Measurements from ENCODE around the gene MAD1L1.
"Not testable (repeated sequence)": the region's sequence is repeated elsewhere in the genome, so short reads cannot be mapped to it uniquely, and the experiment has no call there.

MAD1L1 gene

GRCh38 chr7:1977059-1977875 is 255.5 kb downstream of the MAD1L1 start:
- no CpG with 5 or more reads among the region's 44 CpGs for WGBS (ENCODE audit: extremely low coverage, insufficient coverage, insufficient read length)
- Histone ChIP-seq H2AK5ac (ENCODE audit: low read length) (no peak overlapping the region), H2BK120ac (ENCODE audit: insufficient read depth, low read length, poor library complexity) (no peak overlapping the region), H3K36me3 (ENCODE audit: control insufficient read depth in 1 of 2, insufficient read depth in 2 of 2, low read length in 2 of 2) (peaks cover 18 to 23% of the 10 kb centered on the region in 2 experiments), H3K27me3 (ENCODE audit: insufficient read depth, low read length) (no peaks in the 10 kb centered on the region), H3K4me3 (ENCODE audit: low read depth, low read length) (no peak overlapping the region), H3K4ac (ENCODE audit: low read depth, low read length) (no peak overlapping the region), H4K12ac (ENCODE audit: low read depth, low read length) (no peak overlapping the region), H4K8ac (ENCODE audit: low read depth, low read length) (no peak overlapping the region), H2AFZ (ENCODE audit: insufficient read depth, low read length, poor library complexity) (no peak overlapping the region), H3K79me1 (ENCODE audit: low read length) (no peaks in the 10 kb centered on the region), H3K79me2 (ENCODE audit: control insufficient read depth, insufficient read depth, low read length, poor library complexity) (no peaks in the 10 kb centered on the region), H3K14ac (ENCODE audit: low read length) (no peak overlapping the region), H3K4me1 (ENCODE audit: control insufficient read depth in 1 of 2, insufficient read depth in 2 of 2, low read length in 2 of 2) (no peaks in the 10 kb centered on the region), H4K91ac (ENCODE audit: low read depth, low read length) (no peak overlapping the region), H3K27ac (ENCODE audit: low read depth, low read length) (no peak overlapping the region), H3K4me2 (ENCODE audit: low read length) (no peak overlapping the region), H3K23ac (ENCODE audit: low read length) (no peak overlapping the region), H2BK12ac (ENCODE audit: low read length) (no peak overlapping the region), H3K9me3 (ENCODE audit: insufficient read depth, low read depth, low read length) (peaks cover 18% of the 10 kb centered on the region), H3K18ac (ENCODE audit: low read length) (no peak overlapping the region), H2BK5ac (ENCODE audit: low read depth, low read length, poor library complexity) (no peak overlapping the region), H3K9ac (ENCODE audit: low read length) (no peak overlapping the region)
- no peak for DNase-seq

GRCh38 chr7:1976521-1976920 is 256.2 kb downstream of the MAD1L1 start:
- not testable (repeated sequence) for H3K4me1 ChIP-seq (ENCODE audit: control insufficient read depth in 1 of 2, insufficient read depth in 2 of 2, low read length in 2 of 2); H2BK12ac ChIP-seq (ENCODE audit: low read length); H4K12ac ChIP-seq (ENCODE audit: low read depth, low read length); H3K79me2 ChIP-seq (ENCODE audit: control insufficient read depth, insufficient read depth, low read length, poor library complexity); H3K27ac ChIP-seq (ENCODE audit: low read depth, low read length); H3K18ac ChIP-seq (ENCODE audit: low read length); H4K91ac ChIP-seq (ENCODE audit: low read depth, low read length); H3K4me2 ChIP-seq (ENCODE audit: low read length); DNase-seq; H3K14ac ChIP-seq (ENCODE audit: low read length); H2BK120ac ChIP-seq (ENCODE audit: insufficient read depth, low read length, poor library complexity); H3K4me3 ChIP-seq (ENCODE audit: low read depth, low read length); H2AK5ac ChIP-seq (ENCODE audit: low read length); H3K27me3 ChIP-seq (ENCODE audit: insufficient read depth, low read length); H2AFZ ChIP-seq (ENCODE audit: insufficient read depth, low read length, poor library complexity); H3K23ac ChIP-seq (ENCODE audit: low read length); H2BK5ac ChIP-seq (ENCODE audit: low read depth, low read length, poor library complexity); H3K79me1 ChIP-seq (ENCODE audit: low read length); H3K4ac ChIP-seq (ENCODE audit: low read depth, low read length); H3K9ac ChIP-seq (ENCODE audit: low read length); H4K8ac ChIP-seq (ENCODE audit: low read depth, low read length)
- Histone ChIP-seq H3K36me3 (ENCODE audit: control insufficient read depth in 1 of 2, insufficient read depth in 2 of 2, low read length in 2 of 2) (peaks cover 18 to 23% of the 10 kb centered on the region in 2 experiments), H3K9me3 (ENCODE audit: insufficient read depth, low read depth, low read length) (peaks cover 18% of the 10 kb centered on the region)
- no CpG with 5 or more reads among the region's 8 CpGs for WGBS (ENCODE audit: extremely low coverage, insufficient coverage, insufficient read length)

- Histone ChIP-seq H4K91ac (ENCODE audit: low read depth, low read length) (no peak overlapping the region), H2BK12ac (ENCODE audit: low read length) (no peak overlapping the region), H3K9ac (ENCODE audit: low read length) (no peak overlapping the region), H2BK120ac (ENCODE audit: insufficient read depth, low read length, poor library complexity) (no peak overlapping the region), H3K23ac (ENCODE audit: low read length) (no peak overlapping the region), H3K4me3 (ENCODE audit: low read depth, low read length) (no peak overlapping the region), H3K4me1 (ENCODE audit: control insufficient read depth in 1 of 2, insufficient read depth in 2 of 2, low read length in 2 of 2) (no peaks in the 10 kb centered on the region), H3K36me3 (ENCODE audit: control insufficient read depth in 1 of 2, insufficient read depth in 2 of 2, low read length in 2 of 2) (peaks cover 18 to 23% of the 10 kb centered on the region in 2 experiments), H3K79me1 (ENCODE audit: low read length) (no peaks in the 10 kb centered on the region), H2BK5ac (ENCODE audit: low read depth, low read length, poor library complexity) (no peak overlapping the region), H3K27me3 (ENCODE audit: insufficient read depth, low read length) (no peaks in the 10 kb centered on the region), H4K12ac (ENCODE audit: low read depth, low read length) (no peak overlapping the region), H3K14ac (ENCODE audit: low read length) (no peak overlapping the region), H3K9me3 (ENCODE audit: insufficient read depth, low read depth, low read length) (peaks cover 16% of the 10 kb centered on the region), H3K27ac (ENCODE audit: low read depth, low read length) (no peak overlapping the region), H3K18ac (ENCODE audit: low read length) (no peak overlapping the region), H3K4me2 (ENCODE audit: low read length) (no peak overlapping the region), H3K4ac (ENCODE audit: low read depth, low read length) (no peak overlapping the region), H2AK5ac (ENCODE audit: low read length) (no peak overlapping the region), H3K79me2 (ENCODE audit: control insufficient read depth, insufficient read depth, low read length, poor library complexity) (no peaks in the 10 kb centered on the region), H4K8ac (ENCODE audit: low read depth, low read length) (no peak overlapping the region), H2AFZ (ENCODE audit: insufficient read depth, low read length, poor library complexity) (no peak overlapping the region)
- WGBS (ENCODE audit: extremely low coverage, insufficient coverage, insufficient read length) = no CpG with 5 or more reads among the region's 12 CpGs
- no peak for DNase-seq
These were observed 257.2 kb downstream of the MAD1L1 start for GRCh38 chr7:1975581-1975980.

- Histone ChIP-seq H4K12ac (ENCODE audit: low read depth, low read length) (no peak overlapping the region), H2BK12ac (ENCODE audit: low read length) (no peak overlapping the region), H3K79me1 (ENCODE audit: low read length) (no peaks in the 10 kb centered on the region), H3K9ac (ENCODE audit: low read length) (no peak overlapping the region), H3K27me3 (ENCODE audit: insufficient read depth, low read length) (no peaks in the 10 kb centered on the region), H3K27ac (ENCODE audit: low read depth, low read length) (no peak overlapping the region), H2BK120ac (ENCODE audit: insufficient read depth, low read length, poor library complexity) (no peak overlapping the region), H3K4me1 (ENCODE audit: control insufficient read depth in 1 of 2, insufficient read depth in 2 of 2, low read length in 2 of 2) (no peaks in the 10 kb centered on the region), H3K4me2 (ENCODE audit: low read length) (no peak overlapping the region), H3K36me3 (ENCODE audit: control insufficient read depth in 1 of 2, insufficient read depth in 2 of 2, low read length in 2 of 2) (peaks cover 18 to 23% of the 10 kb centered on the region in 2 experiments), H3K9me3 (ENCODE audit: insufficient read depth, low read depth, low read length) (peaks cover 16% of the 10 kb centered on the region), H3K4ac (ENCODE audit: low read depth, low read length) (no peak overlapping the region), H2BK5ac (ENCODE audit: low read depth, low read length, poor library complexity) (no peak overlapping the region), H3K23ac (ENCODE audit: low read length) (no peak overlapping the region), H4K8ac (ENCODE audit: low read depth, low read length) (no peak overlapping the region), H4K91ac (ENCODE audit: low read depth, low read length) (no peak overlapping the region), H3K18ac (ENCODE audit: low read length) (no peak overlapping the region), H3K79me2 (ENCODE audit: control insufficient read depth, insufficient read depth, low read length, poor library complexity) (no peaks in the 10 kb centered on the region), H2AK5ac (ENCODE audit: low read length) (no peak overlapping the region), H3K4me3 (ENCODE audit: low read depth, low read length) (no peak overlapping the region), H3K14ac (ENCODE audit: low read length) (no peak overlapping the region), H2AFZ (ENCODE audit: insufficient read depth, low read length, poor library complexity) (no peak overlapping the region)
- WGBS (ENCODE audit: extremely low coverage, insufficient coverage, insufficient read length) = no CpG with 5 or more reads among the region's 7 CpGs
- DNase-seq = no peak
These were observed 257.6 kb downstream of the MAD1L1 start for GRCh38 chr7:1975179-1975578.

All from trophoblast cell (in vitro differentiated cells and primary cell).